CD4-positive, alpha-beta T cell treated with Interleukin-4 for 1 hour (primary cell): ENCODE results near the gene TRIO.
"Not testable (repeated sequence)": the region's sequence is repeated elsewhere in the genome, so short reads cannot be mapped to it uniquely, and the experiment has no call there.

ENCODE experiments used
- DNase-seq, 2 donors: peaks; one replicate each; pipeline ENCODE4 v3.0.0-alpha.2; 2020 to 2022

Gene TRIO

GRCh38 chr5:14420101-14420811, 277.1 kb downstream of the TRIO start:
- DNase-seq, result no peak

DNA sequence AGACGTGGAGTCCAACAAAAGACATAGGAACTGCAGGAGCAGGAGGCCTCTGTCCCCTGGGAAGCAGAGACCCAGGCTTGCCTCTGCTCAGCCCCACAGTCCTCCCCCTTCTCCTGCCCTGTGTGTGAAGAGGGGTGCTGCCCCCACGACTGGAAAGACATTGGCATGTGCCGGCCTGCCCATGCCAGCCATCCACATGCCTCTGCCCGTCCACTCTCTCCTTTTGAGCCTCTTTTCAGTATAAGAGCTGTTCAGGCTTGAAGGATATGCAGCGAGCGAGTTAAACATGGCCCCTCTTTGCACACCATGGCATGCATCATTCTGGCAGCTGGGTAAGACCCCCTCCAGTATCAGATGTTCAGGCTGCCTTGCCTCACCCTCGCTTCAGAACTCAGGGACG, 278.7 kb downstream of the TRIO start:
- no peak for DNase-seq

GRCh38 chr5:14424011-14424685, 281.0 kb downstream of the TRIO start:
- DNase-seq, result no peak

DNA sequence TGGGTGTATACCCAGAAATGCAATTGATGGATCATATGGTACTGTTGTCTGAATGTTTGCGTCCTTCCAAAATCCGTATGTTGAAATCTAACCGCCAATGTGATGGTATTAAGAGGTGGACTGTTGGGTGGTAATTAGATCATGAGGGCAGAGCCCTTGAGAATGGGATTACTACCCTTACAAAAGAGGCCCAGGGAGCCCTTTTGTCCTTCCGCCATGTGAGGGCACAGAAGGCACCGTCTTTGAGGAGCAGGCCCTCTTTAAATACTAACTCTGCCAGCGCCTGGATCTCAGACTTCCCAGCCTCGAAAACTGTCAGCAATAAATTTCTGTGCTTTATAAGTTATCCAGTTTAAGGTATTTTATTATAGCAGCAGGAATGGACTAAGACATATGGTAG, 282.4 kb downstream of the TRIO start:
- no peak for DNase-seq

GRCh38 chr5:14426521-14426920, 283.4 kb downstream of the TRIO start:
- no peak for DNase-seq

- DNase-seq, result no peak
These were observed 285.4 kb downstream of the TRIO start for GRCh38 chr5:14428302-14429081.

DNA sequence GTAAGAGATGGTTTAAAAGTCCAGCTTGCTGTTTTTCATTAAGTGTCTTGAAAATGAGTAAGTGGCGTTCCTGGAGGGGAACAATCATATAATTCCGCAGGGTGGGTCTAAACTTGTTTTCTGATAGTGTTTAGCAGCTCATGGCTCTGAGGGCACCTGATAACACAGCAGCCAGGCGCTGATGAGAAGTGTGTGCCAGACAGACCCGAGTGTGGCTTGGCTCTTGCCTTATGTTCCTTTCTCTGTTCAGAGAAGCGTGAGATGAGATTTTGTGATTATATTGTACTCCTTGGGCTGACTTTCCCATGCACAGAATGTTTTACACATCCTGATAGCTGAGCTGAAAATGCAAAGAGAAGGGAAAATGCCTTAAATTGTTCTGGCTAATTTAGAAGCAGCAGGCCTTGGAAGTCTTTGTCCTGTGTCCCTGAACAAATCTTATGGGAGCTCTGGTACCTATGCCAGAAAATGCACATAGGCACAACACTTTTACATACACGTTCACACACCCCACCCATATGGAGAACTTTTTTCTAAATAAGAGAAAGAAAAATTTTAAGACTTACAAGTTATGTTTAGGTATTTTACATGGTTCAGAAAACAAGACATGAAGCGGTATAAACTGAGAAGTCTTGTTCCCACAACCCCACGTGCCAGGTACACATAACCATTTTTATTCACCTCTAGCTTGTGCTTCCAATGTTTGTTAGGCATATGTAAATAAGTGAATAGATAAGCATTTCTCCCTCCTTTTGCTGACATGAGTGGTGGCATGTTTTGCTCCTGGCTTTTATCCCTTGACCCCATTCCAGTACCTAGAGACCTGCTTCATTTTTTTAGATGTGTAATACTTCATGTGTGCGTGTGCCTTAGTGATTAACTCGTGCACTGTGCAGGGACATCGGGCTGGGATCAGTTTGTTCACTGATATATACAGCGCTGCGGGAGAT, 286.2 kb downstream of the TRIO start:
- no peak for DNase-seq

DNA sequence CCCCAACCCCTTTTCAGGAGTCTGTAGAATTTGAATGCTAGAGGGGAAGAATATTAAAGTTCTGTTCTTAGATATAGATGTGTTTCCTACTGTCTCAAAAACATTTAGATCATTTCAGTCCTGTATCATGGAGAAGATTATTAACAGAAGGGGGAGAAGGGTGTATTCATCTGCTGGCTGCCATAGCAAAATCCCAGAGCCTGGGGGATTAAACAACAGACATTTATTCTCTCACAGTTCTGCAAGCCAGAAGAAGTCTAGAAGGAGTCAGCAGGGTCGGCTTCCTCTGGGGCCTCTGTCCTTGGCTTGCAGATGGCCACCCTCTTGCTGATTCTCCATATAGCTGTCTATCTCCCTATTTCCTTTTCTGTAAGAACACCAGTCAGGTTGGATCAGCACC, 288.4 kb downstream of the TRIO start:
- DNase-seq, result no peak

DNA sequence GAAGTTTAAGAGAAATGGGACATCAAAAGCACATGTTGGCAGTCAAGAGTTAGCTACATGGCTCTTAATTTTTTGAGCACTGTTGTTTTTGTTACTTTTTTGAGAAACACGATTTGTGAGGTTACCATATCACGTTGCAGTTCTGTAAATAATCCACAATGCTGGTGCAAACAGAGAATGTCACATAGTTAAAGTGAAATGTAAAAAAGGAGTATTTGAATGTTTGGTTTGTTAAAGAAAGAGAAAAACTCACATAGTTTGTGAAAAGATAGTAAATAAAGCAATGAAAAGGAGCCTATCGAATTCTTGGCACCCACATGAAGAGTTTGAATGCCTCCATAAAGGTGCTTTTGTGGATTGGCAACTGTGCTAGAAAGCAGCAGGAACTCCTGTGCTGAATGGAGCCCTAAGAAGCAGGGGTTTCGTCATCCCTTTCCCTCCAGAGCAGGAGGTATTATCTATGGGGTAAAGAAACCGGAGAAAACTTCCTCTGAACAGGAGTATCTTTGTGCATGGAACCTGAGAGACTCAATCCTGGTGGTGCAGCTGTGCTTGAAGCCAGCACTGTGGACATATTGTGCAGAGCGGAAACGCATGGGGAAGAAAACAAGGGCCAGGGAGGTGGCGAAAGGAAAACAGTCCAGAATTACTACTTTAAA, 289.9 kb downstream of the TRIO start:
- DNase-seq, result no peak

GRCh38 chr5:14435481-14435880, 292.3 kb downstream of the TRIO start:
- DNase-seq, result no peak

DNA sequence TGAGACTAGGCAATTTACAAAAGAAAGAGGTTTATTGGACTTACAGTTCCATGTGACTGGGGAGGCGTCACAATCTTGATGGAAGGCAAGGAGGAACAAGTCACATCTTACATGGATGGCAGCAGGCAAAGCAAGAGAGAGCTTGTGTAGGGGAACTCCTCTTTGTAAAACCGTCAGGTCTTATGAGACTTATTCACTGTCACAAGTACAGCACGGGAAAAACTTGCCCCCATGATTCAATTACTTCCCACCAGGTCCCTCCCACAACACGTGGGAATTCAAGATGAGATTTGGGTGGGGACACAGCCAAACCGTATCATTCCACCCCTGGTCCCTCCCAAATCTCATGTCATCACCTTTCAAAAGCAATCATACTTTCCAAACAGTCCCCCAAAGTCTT, 293.0 kb downstream of the TRIO start:
- DNase-seq, result not testable (repeated sequence)

DNA sequence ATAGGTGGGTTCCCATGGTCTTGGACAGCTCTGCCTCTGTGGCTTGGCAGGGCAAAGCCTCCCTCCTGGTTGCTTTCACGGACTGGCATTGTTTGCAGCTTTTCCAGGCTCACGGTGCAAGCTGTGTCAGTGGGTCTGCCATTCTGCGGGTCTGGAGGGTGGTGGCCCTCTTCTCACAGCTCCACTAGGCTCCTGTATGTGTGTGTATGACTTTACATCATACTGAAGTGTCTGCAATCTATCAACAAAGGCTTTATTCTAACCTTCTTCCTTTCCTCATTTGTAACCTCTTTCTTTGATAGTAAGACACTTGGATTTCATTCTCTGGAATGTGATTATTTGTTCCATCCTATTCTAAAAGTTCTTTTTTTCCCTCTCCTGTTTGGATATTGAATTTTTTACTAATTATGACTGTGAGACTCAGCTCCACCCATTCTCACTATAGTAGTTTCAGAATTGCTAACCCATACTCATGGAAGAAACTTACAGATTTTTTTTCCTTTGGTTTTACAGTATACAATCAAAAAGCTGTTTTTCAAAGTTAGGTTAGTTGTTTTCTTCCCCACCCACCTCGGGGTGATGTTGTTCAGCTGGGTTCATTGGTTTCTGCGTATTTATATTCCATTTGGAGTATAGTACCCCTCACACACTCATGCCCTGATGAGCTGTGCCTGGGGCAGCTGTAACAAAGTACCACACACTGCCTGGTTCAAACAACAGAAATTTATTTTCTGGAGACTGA, 293.8 kb downstream of the TRIO start:
- no peak for DNase-seq

DNA sequence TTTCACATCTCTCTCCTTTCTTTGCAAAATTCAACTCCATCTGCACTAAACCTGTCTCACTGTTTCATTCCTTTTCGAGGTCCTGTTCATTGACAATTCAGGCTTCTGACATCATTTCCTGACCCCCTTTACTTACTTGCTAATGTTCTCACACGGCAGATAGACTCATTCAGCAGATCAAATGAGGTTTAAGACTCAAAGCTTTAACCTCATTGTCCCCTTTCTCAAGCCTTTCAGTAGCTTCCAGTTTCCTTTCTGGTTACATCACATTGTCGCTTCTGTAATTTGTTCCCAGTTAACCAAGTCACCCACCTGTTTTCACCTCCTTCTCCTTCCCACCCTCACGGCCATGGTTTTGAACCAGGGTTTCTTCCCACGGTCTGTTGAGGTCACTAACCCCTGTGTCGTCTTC, 295.1 kb downstream of the TRIO start:
- DNase-seq, result no peak

DNA sequence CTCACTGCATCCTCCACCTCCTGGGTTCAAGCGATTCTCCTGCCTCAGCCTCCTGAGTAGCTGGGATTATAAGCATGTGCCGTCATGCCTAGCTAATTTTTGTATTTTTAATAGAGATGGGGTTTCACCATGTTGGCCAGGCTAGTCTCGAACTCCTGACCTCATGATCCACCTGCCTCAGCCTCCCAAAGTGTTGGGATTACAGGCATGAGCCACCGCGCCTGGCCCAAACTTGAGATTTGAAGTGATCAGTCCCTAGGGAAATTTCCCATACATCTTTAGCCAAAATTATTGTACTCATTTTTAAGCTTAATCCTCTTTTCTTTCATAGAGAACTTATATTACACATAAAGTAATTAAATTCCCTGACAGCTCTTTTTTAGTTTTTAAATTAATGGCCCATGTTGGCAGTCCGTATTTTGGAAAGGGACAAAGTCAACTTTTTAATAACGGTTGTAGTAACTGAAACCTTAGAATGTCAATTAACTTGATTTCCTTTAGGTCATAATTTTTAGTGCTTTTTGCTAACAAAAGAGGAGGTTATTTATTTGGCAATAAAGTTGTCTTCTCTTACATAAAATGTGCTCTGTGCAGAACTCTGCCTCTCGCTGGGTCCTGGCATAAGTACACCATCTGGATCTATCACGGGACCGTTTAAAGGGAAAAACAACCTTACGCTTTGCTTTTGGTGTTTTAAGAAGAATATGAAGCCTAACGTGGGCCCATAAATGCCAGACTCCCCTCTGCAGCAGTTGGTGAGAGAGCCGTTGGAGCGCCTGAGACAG, 296.1 kb downstream of the TRIO start:
- DNase-seq, result no peak

DNA sequence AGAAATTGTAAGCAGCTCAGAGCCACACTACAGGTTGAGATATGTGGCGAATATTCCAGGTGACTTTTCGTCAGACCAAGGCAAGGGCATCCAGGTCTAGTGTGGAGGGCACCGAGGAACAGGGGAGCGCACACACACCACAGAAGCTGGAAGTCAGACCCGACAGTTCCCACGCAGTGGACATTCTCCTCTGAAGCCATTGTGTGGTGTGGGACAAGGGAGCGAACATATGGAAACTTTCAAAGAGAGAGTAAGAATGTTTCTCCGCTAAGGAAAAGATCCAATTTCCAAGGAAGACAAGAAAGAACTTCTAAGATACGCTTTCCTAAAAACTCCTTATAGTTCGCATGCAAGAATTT, 297.1 kb downstream of the TRIO start:
- DNase-seq, result no peak

DNA sequence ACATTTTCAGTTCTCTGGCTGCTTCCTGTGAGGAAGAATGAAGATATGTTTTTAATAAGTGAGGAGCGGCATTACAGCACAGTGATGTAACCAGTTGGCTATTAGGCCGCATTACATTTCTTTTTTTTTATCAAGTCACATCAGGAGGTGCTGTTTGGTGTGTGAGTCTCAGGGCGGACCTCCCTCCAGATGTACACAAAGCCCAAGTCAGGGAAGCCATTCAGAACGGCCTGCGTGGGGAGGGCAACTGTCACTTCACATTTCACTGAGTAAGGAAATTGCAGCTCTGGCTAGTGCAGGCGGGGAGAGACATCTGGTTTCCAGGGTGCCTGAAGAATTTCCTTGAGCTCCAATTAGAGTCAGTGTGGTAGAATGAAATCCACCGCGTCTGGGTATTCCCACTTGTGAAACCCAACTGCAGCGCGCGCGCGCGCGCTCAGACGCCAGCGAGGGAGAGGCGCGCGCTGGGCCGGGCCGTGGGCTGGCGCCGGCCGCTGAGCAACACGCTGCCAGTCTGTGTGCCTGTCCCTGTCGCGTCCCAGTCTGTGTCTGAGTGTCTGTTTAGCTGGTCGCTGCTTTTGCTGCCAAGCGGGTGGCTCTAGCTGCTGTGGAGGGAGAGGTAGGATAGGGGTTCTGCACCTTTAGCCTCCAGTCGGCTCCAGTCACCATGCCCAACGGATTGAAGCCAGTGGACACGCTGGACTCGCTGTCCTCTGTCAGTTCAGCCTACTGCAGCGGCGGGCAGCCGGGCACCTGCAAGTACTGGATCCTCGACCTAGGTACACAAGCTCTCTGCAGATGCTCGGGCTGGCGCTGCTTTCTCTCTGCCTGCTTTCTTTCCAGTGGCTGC, 297.7 kb downstream of the TRIO start:
- DNase-seq, result no peak

- DNase-seq, result no peak
These were observed 298.5 kb downstream of the TRIO start for GRCh38 chr5:14441641-14442040.

GRCh38 chr5:14442536-14442935, 299.4 kb downstream of the TRIO start:
- no peak for DNase-seq

- DNase-seq, result no peak
These were observed 300.5 kb downstream of the TRIO start for GRCh38 chr5:14443671-14444093.

DNA sequence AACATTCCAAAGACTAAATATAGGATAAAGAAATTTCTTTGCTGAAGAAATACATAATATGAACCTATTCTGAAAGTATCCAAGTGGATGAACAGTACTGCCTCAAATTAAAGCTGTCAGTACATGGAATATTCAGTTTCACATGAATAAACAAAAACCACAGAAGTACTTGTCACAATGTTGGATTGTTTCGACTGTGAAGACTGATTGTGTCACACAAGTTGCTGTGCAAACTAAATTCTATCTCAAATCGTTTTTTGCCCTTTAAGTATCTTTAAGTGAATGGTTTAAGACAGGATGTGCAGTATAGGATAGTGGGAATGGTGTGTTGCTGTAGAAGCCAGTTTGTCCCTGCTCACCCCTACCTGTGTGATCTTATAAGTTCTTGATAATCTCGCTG, 301.0 kb downstream of the TRIO start:
- no peak for DNase-seq
